IMR-90 (cell line): ENCODE measurements around the gene CYP4B1. TPM values are rescaled to one million over a fixed set of nuclear protein-coding genes. Genes with fewer than 3 reads are reported as not detected.

Experiments
- ATAC-seq: fragments of 200-7000 bp; cut with Tn5 transposase; 2 replicates; pipeline ENCODE4 v1.9.1; 2020; ENCODE audit warnings: low read depth, mild to moderate bottlenecking, moderate library complexity
- BruUV-seq: library from RNA; stranded (reverse); fragments of 400-500 nt; replicated peaks from 2 replicates; lab custom pipeline; 2021; lab: Mats Ljungman, UMichigan
- CTCF ChIA-PET: fragments of 300-600 bp; formaldehyde crosslinking; extraction: SDS; loops from one replicate; lab custom pipeline; 2021; ENCODE audit warnings: antibody characterized with exemption; lab: Yijun Ruan, JAX
- POLR2A ChIA-PET: fragments of 300-600 bp; sonication (Branson Sonifier 250); formaldehyde crosslinking; loops from one replicate; lab custom pipeline; 2022; ENCODE audit warnings: antibody characterized with exemption; ENCODE audit not compliant: unreplicated experiment; lab: Charles Lee
- DNase-seq: peaks from one replicate; pipeline ENCODE4 v3.0.0; 2013
- H2AFZ ChIP-seq: replicated peaks from 2 replicates; pipeline ENCODE3; 2013; ENCODE audit warnings: low read length, mild to moderate bottlenecking; ENCODE audit not compliant: poor library complexity
- H2AK5ac ChIP-seq: 2 replicates; pipeline ENCODE4 v1.6.1; 2013; ENCODE audit warnings: low read depth, low read length, inconsistent platforms
- H2AK9ac ChIP-seq: replicated peaks from 2 replicates; pipeline ENCODE3; 2013; ENCODE audit warnings: mild to moderate bottlenecking, low read depth, low read length, moderate library complexity; ENCODE audit not compliant: poor library complexity
- H2BK120ac ChIP-seq: 2 replicates; pipeline ENCODE4 v1.6.1; 2013; ENCODE audit warnings: low read depth, low read length, inconsistent platforms
- H2BK15ac ChIP-seq: 3 replicates; pipeline ENCODE4 v1.6.1; 2013; ENCODE audit warnings: low read depth, low read length, inconsistent platforms
- H2BK20ac ChIP-seq: 2 replicates; pipeline ENCODE4 v1.6.1; 2013; ENCODE audit warnings: low read depth, mild to moderate bottlenecking, inconsistent platforms, low read length, moderate library complexity
- H2BK5ac ChIP-seq: 2 replicates; pipeline ENCODE4 v1.6.1; 2013; ENCODE audit warnings: mild to moderate bottlenecking, low read depth, low read length, inconsistent platforms; ENCODE audit not compliant: poor library complexity, severe bottlenecking
- H3K14ac ChIP-seq: replicated peaks from 2 replicates; pipeline ENCODE4 v1.6.1; 2013; ENCODE audit warnings: low read depth, low read length, inconsistent platforms
- H3K18ac ChIP-seq: 2 replicates; pipeline ENCODE4 v1.6.1; 2013; ENCODE audit warnings: low read depth, low read length, control low read depth
- H3K23ac ChIP-seq: 2 replicates; pipeline ENCODE4 v1.6.1; 2013; ENCODE audit warnings: low read depth, low read length, inconsistent platforms
- H3K27ac ChIP-seq: 2 replicates; pipeline ENCODE4 v1.5.1; 2013; ENCODE audit warnings: mild to moderate bottlenecking, control low read depth, low read length; ENCODE audit not compliant: insufficient read depth
- H3K27me3 ChIP-seq: 2 replicates; pipeline ENCODE4 v1.6.1; 2013; ENCODE audit warnings: low read length; ENCODE audit not compliant: control insufficient read depth, insufficient read depth
- H3K36me3 ChIP-seq: 2 replicates; pipeline ENCODE4 v1.6.1; 2013; ENCODE audit warnings: low read length, mixed read lengths; ENCODE audit not compliant: control insufficient read depth, insufficient read depth
- H3K4ac ChIP-seq: 2 replicates; pipeline ENCODE4 v1.6.1; 2013; ENCODE audit warnings: low read depth, low read length, inconsistent platforms
- H3K4me1 ChIP-seq: 2 replicates; pipeline ENCODE4 v1.6.1; 2013; ENCODE audit warnings: low read length, mixed read lengths; ENCODE audit not compliant: control insufficient read depth, insufficient read depth
- H3K4me2 ChIP-seq: 2 replicates; pipeline ENCODE4 v1.6.1; 2013; ENCODE audit warnings: low read depth, mild to moderate bottlenecking, control low read depth, low read length, moderate library complexity
- H3K4me3 ChIP-seq: 2 replicates; pipeline ENCODE4 v1.5.1; 2013; ENCODE audit warnings: low read depth, mild to moderate bottlenecking, control low read depth, low read length, moderate library complexity; ENCODE audit not compliant: insufficient read depth
- H3K56ac ChIP-seq: 2 replicates; pipeline ENCODE4 v1.6.1; 2013; ENCODE audit warnings: low read length, inconsistent platforms; ENCODE audit not compliant: insufficient read depth; ENCODE audit errors: extremely low read depth
- H3K79me1 ChIP-seq, 2 experiments: 2 replicates each; pipeline ENCODE4 v1.6.1; 2013; ENCODE audit warnings: low read length in 2 of 2, inconsistent platforms in 1 of 2, low read depth in 1 of 2
- H3K9ac ChIP-seq: 2 replicates; pipeline ENCODE4 v1.6.1; 2013; ENCODE audit warnings: low read depth, low read length, control low read depth
- H3K9me1 ChIP-seq: 2 replicates; pipeline ENCODE4 v1.6.1; 2013; ENCODE audit warnings: low read length, inconsistent platforms; ENCODE audit not compliant: insufficient read depth
- H3K9me3 ChIP-seq: 2 replicates; pipeline ENCODE4 v1.6.1; 2013; ENCODE audit warnings: low read length; ENCODE audit not compliant: control insufficient read depth, insufficient read depth
- H4K20me1 ChIP-seq: 2 replicates; pipeline ENCODE4 v1.6.1; 2013; ENCODE audit warnings: low read length, inconsistent platforms; ENCODE audit not compliant: insufficient read depth
- H4K5ac ChIP-seq: 2 replicates; pipeline ENCODE4 v1.6.1; 2013; ENCODE audit warnings: mild to moderate bottlenecking, low read depth, low read length, control low read depth
- H4K8ac ChIP-seq, 2 experiments: 2 replicates each; pipeline ENCODE4 v1.6.1; 2013; ENCODE audit warnings: low read depth in 2 of 2, low read length in 2 of 2, control low read depth in 1 of 2, inconsistent platforms in 1 of 2
- H4K91ac ChIP-seq: 2 replicates; pipeline ENCODE4 v1.6.1; 2013; ENCODE audit warnings: low read depth, low read length, inconsistent platforms; ENCODE audit not compliant: insufficient read depth
- BHLHE40 ChIP-seq: fragments of 150-350 bp; IDR thresholded peaks from 2 replicates; pipeline ENCODE4 v1.6.1; 2016; ENCODE audit warnings: mild to moderate bottlenecking, low read depth, low read length
- FOS ChIP-seq: fragments of 150-350 bp; IDR thresholded peaks from 2 replicates; pipeline ENCODE4 v1.6.1; 2016; ENCODE audit warnings: low read depth, low read length
- RFX5 ChIP-seq: IDR thresholded peaks from 2 replicates; pipeline ENCODE4 v1.8.0; 2012; ENCODE audit warnings: low read depth, mild to moderate bottlenecking, low read length, moderate library complexity
- WGBS, 2 experiments: methylation state at CpG; one replicate each; pipeline versions ENCODE4 v1.1.5 to v1.1.7; 2013; ENCODE audit warnings: missing lambda C conversion rate in 2 of 2; ENCODE audit not compliant: insufficient read length in 1 of 2; ENCODE audit errors: extremely low coverage in 2 of 2; 5-methylcytosine and 5-hydroxymethylcytosine counted together
- dilution Hi-C: fragments of 300-500 bp; cut with HindIII; formaldehyde crosslinking; loops from one replicate; pipeline ENCODE4 v1.14.3; 2018; ENCODE audit warnings: low sequenced_read_pairs; ENCODE audit not compliant: unreplicated experiment
- in situ Hi-C: fragments of 300-500 bp; cut with MboI; formaldehyde crosslinking; loops from 3 replicates; pipeline ENCODE4 v1.14.3; 2019; ENCODE audit warnings: low sequenced_read_pairs, inconsistent platforms, mixed read lengths
- intact Hi-C: fragments of 100-400 bp; cut with micrococcal nuclease; formaldehyde crosslinking; loops from 2 replicates; pipeline ENCODE4 v1.10.0; 2022
- polyA plus RNA-seq, 3 experiments: library from polyadenylated mRNA; depleted of rRNA; stranded (reverse); fragments of >200 nt; gene quantifications; 2 replicates each; pipeline ENCODE4 v1.2.3, GENCODE V29; 2012; ENCODE audit warnings: low replicate concordance in 1 of 3
- total RNA-seq: library from RNA; depleted of rRNA; stranded (reverse); fragments of >200 nt; gene quantifications from 2 replicates; pipeline ENCODE4 v1.2.3, GENCODE V29; 2012
- TF ChIP-seq, protein P1 (sequence below): conservative IDR thresholded peaks from 2 replicates; pipeline ENCODE4 v1.5.1; 2012; ENCODE audit warnings: mild to moderate bottlenecking, low read depth, low read length, improper control_type of control experiment

Gene CYP4B1
- total and polyA plus RNA-seq, 2 of the 4 experiments (the other 2 are of a cell fraction) = not detected

- Histone ChIP-seq H4K5ac (no peak overlapping the region), H3K79me1 (no peaks in the 10 kb centered on the region), H3K9me1 (no peaks in the 10 kb centered on the region), H3K9ac (no peak overlapping the region), H3K23ac (no peak overlapping the region), H3K14ac (no peak overlapping the region), H4K20me1 (no peaks in the 10 kb centered on the region), H3K4ac (no peak overlapping the region), H3K27ac (no peak overlapping the region), H3K4me3 (no peak overlapping the region), H2AK5ac (no peak overlapping the region), H3K36me3 (no peaks in the 10 kb centered on the region), H3K56ac (no peak overlapping the region), H2BK120ac (no peak overlapping the region), H3K27me3 (no peaks in the 10 kb centered on the region), H2BK20ac (no peak overlapping the region), H2AFZ (no peak overlapping the region), H3K9me3 (peaks cover 21% of the 10 kb centered on the region; the same call in 1 of the 2 replicates), H3K4me1 (no peaks in the 10 kb centered on the region), H4K8ac (no peak overlapping the region), H3K18ac (no peak overlapping the region), H3K4me2 (no peak overlapping the region), H2BK5ac (no peak overlapping the region), H2BK15ac (no peak overlapping the region), H4K91ac (no peak overlapping the region), H2AK9ac (no peak overlapping the region)
- DNase-seq = no peak
- BruUV-seq = no TSS peak
- ATAC-seq = no peak
- intact Hi-C loops (no loop called here), in situ Hi-C loops (no loop called here), dilution Hi-C loops (no loop called here)
- CTCF ChIA-PET = no interaction called here
- WGBS, 2 experiments = 20% methylated on average over 1 of the region's 7 CpGs; no CpG with 5 or more reads in 1 of the 2 experiments
- POLR2A ChIA-PET = no interaction called here
- no peak for TF ChIP-seq RFX5
- TF ChIP-seq BHLHE40 = no peak
- TF ChIP-seq, protein P1, sequence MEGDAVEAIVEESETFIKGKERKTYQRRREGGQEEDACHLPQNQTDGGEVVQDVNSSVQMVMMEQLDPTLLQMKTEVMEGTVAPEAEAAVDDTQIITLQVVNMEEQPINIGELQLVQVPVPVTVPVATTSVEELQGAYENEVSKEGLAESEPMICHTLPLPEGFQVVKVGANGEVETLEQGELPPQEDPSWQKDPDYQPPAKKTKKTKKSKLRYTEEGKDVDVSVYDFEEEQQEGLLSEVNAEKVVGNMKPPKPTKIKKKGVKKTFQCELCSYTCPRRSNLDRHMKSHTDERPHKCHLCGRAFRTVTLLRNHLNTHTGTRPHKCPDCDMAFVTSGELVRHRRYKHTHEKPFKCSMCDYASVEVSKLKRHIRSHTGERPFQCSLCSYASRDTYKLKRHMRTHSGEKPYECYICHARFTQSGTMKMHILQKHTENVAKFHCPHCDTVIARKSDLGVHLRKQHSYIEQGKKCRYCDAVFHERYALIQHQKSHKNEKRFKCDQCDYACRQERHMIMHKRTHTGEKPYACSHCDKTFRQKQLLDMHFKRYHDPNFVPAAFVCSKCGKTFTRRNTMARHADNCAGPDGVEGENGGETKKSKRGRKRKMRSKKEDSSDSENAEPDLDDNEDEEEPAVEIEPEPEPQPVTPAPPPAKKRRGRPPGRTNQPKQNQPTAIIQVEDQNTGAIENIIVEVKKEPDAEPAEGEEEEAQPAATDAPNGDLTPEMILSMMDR = no peak
- TF ChIP-seq FOS = no peak
These were observed 8.5 kb downstream of the CYP4B1 start for GRCh38 chr1:46807046-46807972.
